AG09319 (cell line): ENCODE measurements around the gene UNC93A.
"Not testable (repeated sequence)": the region's sequence is repeated elsewhere in the genome, so short reads cannot be mapped to it uniquely, and the experiment has no call there.

ENCODE experiments used
- DNase-seq: peaks from one replicate; pipeline ENCODE4 v3.0.0-alpha.2; 2010; ENCODE audit warnings: low read depth; ENCODE audit errors: extremely low read depth
- TF ChIP-seq, protein P1 (sequence below): IDR thresholded peaks from 2 replicates; pipeline ENCODE4 v1.5.1; 2011; ENCODE audit warnings: low read depth, mild to moderate bottlenecking, inconsistent platforms, low read length, moderate library complexity

The UNC93A gene

DNA sequence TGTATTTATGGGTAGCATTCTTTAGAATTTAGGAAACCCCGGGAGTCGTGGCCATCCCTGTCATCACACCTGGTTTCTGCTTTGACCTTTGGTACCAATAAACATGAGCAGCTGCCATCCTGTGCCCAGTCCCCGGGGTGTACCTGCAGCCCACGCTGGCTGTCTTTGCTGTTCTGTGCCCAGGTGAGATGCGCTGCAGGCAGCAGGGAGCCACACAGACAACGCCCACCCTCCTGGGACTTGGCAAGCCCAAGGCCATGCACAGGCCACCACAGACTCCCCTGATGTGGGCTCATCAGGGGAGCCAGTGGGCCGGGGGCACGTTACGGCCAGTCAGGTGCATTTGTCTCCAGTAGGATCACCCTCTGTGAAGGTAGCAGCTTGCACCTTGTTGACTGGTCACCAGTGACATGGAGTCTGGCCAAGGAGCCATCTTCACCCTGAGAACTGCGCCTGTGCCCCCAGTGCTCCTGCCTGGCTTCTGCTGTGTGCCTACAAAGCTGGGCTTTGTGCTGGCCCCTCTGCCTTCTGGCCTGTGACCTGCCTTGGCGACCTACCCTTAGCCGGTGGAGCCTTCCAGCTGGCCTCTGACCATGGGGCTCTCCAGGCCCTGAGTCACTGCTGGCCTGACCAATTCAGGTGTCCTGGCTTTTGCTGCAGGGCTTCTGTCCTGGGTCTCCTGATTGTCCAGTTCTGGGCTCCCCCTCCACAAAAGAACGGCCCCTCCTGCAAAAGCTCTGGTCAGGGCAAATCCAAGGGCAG lies 14.2 kb upstream of the UNC93A start:
- TF ChIP-seq, protein P1, sequence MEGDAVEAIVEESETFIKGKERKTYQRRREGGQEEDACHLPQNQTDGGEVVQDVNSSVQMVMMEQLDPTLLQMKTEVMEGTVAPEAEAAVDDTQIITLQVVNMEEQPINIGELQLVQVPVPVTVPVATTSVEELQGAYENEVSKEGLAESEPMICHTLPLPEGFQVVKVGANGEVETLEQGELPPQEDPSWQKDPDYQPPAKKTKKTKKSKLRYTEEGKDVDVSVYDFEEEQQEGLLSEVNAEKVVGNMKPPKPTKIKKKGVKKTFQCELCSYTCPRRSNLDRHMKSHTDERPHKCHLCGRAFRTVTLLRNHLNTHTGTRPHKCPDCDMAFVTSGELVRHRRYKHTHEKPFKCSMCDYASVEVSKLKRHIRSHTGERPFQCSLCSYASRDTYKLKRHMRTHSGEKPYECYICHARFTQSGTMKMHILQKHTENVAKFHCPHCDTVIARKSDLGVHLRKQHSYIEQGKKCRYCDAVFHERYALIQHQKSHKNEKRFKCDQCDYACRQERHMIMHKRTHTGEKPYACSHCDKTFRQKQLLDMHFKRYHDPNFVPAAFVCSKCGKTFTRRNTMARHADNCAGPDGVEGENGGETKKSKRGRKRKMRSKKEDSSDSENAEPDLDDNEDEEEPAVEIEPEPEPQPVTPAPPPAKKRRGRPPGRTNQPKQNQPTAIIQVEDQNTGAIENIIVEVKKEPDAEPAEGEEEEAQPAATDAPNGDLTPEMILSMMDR, result no peak
- no peak for DNase-seq

DNA sequence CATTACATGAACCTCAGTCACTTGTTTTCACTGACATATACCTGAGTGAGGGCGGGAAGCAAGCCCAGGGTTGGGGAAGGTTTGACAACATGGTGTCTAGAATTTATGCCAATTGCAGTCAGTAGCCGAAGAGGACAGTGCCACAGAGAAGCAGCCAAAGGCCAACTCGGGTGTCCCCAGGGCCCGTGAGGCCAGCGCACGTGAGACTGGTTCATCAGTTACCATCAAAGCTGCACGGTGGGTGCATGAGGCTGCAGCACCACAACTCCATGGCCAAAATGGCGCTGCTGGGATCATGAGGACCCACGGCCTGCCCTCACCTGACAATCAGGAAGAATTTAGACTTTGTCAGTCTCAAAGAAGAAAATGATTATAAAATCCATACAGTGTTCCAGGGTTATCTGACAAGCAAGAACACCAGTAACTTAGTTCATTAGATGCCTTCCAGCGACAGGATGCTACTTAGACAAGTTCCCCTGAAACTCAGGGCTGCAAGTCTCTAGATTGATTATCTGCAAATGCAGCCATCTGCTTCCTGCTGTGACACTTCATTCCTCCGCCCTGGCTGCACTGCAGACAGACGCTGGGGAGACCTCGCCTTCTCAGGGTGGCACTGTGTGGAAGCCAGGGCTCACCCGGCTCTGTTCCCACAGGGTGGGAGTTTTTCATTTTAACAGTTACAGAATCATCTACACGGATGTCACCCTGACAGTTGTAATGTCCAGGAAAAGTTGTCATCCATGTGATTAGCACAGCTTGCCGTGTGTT lies 12.8 kb upstream of the UNC93A start:
- DNase-seq, result not testable (repeated sequence)

- TF ChIP-seq, protein P1, result no peak
- no peak for DNase-seq
These were observed 11.2 kb upstream of the UNC93A start for GRCh38 chr6:167279766-167280446.

DNA sequence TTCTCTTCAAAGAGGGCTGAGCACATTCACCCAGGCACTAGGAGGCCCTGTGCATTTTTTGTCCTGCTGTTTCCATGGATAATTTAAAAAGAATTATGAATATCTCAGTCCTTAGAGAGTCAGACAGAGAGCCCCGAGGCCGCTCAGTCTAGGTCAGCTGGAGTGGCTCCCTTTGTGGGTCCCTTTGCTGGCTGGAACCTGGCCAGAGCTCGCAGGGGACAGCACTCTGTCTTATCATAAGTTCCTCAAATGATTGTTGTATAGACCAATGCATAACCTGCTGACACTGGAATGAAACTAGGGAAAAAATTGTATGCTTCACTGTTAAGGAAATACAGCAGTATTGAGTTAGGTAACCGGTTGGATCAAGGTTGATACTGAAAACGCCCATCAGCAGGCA lies 10.6 kb upstream of the UNC93A start:
- DNase-seq, result not testable (repeated sequence)

DNA sequence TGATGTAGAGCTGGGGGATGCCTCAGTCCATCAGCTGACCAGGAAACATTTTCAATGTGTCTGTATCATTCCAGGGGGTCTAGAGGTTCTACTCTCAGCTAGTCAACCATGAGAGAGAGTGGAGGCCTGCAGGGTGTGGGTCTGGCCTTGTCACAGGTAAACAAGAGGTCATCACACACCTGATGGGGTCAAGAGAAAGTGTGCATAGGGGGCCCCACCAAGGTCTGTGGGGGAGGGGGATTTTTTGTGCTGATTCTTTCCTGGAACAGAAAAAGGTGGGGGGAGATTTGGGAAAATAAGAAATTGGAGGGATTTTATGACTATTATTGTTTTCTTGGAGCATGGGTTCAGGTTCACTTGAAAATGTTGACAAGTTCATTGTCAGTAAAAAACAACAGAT lies 8.9 kb upstream of the UNC93A start:
- DNase-seq, result no peak
- TF ChIP-seq, protein P1, result no peak

DNA sequence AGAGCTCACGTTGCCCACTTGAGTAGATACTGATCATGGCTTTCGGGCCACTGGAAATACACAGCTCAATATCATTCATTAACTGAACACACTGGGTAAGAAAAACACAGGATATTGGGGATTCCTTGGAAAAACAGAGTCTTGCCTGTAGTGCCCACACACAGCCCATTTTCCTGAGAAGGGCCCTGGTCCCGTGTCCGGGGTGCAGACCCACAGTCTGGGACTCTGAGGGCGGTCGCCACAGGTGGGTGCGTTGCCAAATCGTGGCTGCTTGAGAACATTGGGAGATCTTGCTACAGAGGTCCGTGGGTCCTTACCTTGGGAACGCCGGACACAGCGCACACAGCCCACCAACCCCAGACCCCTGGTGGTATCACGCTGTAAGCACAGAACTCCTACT lies 6.5 kb upstream of the UNC93A start:
- not testable (repeated sequence) for DNase-seq

DNA sequence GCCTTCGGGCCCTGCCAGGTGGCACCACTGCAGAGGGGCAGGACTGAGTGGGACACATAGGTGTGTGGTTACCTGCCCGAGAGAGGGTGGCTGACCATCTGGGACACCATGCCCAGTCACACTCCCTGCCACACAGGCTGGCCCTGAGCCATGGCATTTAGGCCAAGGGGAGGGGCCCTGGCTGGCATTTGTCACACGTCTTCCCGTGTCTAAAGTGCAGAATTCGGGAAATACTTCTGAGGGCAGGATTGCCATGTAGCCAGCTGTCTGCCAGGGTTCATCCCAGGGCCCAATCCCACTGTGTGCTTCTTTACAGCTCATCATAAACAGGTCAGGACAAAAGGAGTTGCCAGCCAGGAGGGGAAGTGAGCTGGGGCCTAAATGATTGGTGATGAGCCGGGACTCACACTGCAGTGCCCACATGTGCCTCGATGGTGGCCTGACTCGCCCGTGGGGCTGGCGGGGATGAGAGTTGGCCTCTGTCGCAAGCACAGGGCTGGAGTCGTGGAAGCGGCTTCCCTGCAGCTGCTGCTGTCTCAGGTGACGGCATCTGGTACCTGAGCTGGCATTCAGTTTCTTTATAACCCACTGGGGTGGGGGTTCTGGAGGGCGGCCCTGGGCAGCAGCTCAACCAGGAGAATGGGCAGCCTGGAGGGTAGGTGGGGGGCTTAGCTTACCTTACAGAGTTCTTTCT lies 5.9 kb upstream of the UNC93A start:
- TF ChIP-seq, protein P1, result no peak
- DNase-seq, result no peak

DNA sequence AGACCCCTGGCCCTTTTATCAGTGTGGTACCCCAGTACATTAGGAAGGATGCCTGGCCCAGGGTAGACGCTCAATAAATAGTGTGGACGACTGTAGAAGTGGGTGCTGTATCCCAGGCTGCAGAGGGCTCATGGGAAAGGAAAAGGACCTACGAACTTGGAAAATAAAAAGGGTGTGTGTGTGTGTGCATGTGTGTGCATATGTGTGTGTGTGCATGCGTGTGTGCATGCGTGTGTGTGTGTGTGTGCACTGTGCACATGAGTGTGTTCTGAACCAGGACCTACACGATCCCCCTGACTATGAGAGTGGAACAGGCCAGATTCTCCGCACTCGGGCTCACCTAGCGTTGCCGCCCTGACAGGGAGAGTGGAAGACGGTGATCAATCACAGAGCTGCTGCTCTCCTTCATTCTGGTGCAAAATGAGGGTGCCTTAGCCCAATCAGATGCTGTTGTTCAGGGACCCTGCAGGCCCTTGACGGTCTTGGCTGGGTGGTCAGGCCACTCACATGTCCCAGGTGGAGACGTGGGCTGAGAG lies 3.5 kb upstream of the UNC93A start:
- TF ChIP-seq, protein P1, result no peak
- DNase-seq, result no peak
